Prostate gland (tissue), 2 donors: ENCODE measurements around the gene NT5M. TPM values are rescaled to one million over a fixed set of nuclear protein-coding genes. Genes with fewer than 3 reads are reported as not detected.

Experiments
- DNase-seq: peaks from one replicate; pipeline ENCODE4 v3.0.0-alpha.2; 2019; ENCODE audit warnings: low spot score
- H3K27ac ChIP-seq, 2 donors: fragments of 200-600 bp; sonication (generic); 2 replicates each; pipeline ENCODE4 v1.5.1; 2017 to 2019
- H3K27me3 ChIP-seq: fragments of 200-600 bp; sonication (generic); replicated peaks from 2 replicates; pipeline ENCODE4 v1.5.1; 2019; ENCODE audit not compliant: insufficient read depth
- H3K36me3 ChIP-seq, 2 donors: fragments of 200-600 bp; sonication (generic); 1 replicate in 1 of 2; 2 replicates in 1 of 2; pipeline versions ENCODE4 v1.5.1 to v1.8.1; 2017 to 2019
- H3K4me1 ChIP-seq: fragments of 200-600 bp; sonication (generic); replicated peaks from 2 replicates; pipeline ENCODE4 v1.5.1; 2019
- H3K4me3 ChIP-seq, 2 donors: fragments of 200-600 bp; sonication (generic); 2 replicates each; pipeline ENCODE4 v1.5.1; 2017 to 2019
- H3K9me3 ChIP-seq: fragments of 200-600 bp; sonication (generic); 2 replicates; pipeline ENCODE4 v1.5.1; 2017
- CTCF ChIP-seq, 4 experiments: fragments of 200-600 bp in 2 of 4; fragments of 450-650 bp in 2 of 4; sonication (generic) in 2 of 4; IDR thresholded peaks; 1 replicate in 3 of 4; 2 replicates in 1 of 4; pipeline ENCODE4 v1.5.1; 2016 to 2019; ENCODE audit warnings: antibody characterized with exemption in 4 of 4, mild to moderate bottlenecking in 2 of 4, moderate library complexity in 2 of 4
- POLR2A ChIP-seq: fragments of 450-650 bp; IDR thresholded peaks from one replicate; pipeline ENCODE4 v1.6.1; 2016; ENCODE audit warnings: antibody characterized with exemption, mild to moderate bottlenecking
- POLR2AphosphoS5 ChIP-seq: sonication (generic); formaldehyde crosslinking; IDR thresholded peaks from one replicate; pipeline ENCODE4 v1.6.1; 2017; ENCODE audit warnings: antibody characterized with exemption
- WGBS: methylation state at CpG from one replicate; pipeline ENCODE4 v1.1.5; 2018; 5-methylcytosine and 5-hydroxymethylcytosine counted together
- intact Hi-C: fragments of 100-400 bp; cut with DNase I; formaldehyde crosslinking; loops from one replicate; pipeline ENCODE4 v1.14.2; 2022
- total RNA-seq, 2 donors: library from RNA; depleted of rRNA; stranded (reverse); fragments of >200 nt; gene quantifications; one replicate each; pipeline ENCODE4 v1.1.0, GENCODE V29; 2016

The NT5M gene
- total RNA-seq, 2 donors from 2014 or later: 7.6 to 35.2 TPM

GRCh38 chr17:17279316-17279715 is 23.9 kb upstream of the NT5M start:
- WGBS: 79% methylated on average over 4 of the region's 4 CpGs
- Histone ChIP-seq H3K9me3 (no peaks in the 10 kb centered on the region), H3K4me1 (peaks cover 11% of the 10 kb centered on the region), H3K4me3 (no peak overlapping the region), H3K36me3 (no peaks in the 10 kb centered on the region), H3K27me3 (no peaks in the 10 kb centered on the region), H3K27ac (no peak overlapping the region)
- DNase-seq: no peak
- no peak for TF ChIP-seq CTCF (IDR thresholded peaks at IDR 0.05)
- no peak for TF ChIP-seq POLR2A
- no peak for TF ChIP-seq POLR2AphosphoS5
- intact Hi-C loops: no loop called here

- Histone ChIP-seq H3K27me3 (no peaks in the 10 kb centered on the region), H3K4me1 (peaks cover 7% of the 10 kb centered on the region), H3K9me3 (no peaks in the 10 kb centered on the region), H3K27ac (peak within 1 kb of the TSS; percentile 93 to 98), H3K36me3 (no peaks in the 10 kb centered on the region), H3K4me3 (peak within 1 kb of the TSS; percentile 84 to 98)
- TF ChIP-seq POLR2A (peak; percentile 60), CTCF (IDR thresholded peaks at IDR 0.05) (peak in 1 of 4 experiments; percentile 4), POLR2AphosphoS5 (peak; percentile 82)
- 1% methylated on average over 65 of the region's 80 CpGs for WGBS
- peak; percentile 99 for DNase-seq
- intact Hi-C loops: no loop called here
Observed at GRCh38 chr17:17280613-17281549, 22.3 kb upstream of the NT5M start, which contains the start of gene COPS3. COPS3 (minus strand) TSS chr17:17281246; CDS start chr17:17281186, 60 bp downstream.

- Histone ChIP-seq H3K36me3 (no peaks in the 10 kb centered on the region), H3K4me1 (no peaks in the 10 kb centered on the region), H3K4me3 (no peak overlapping the region), H3K9me3 (no peaks in the 10 kb centered on the region), H3K27ac (no peak overlapping the region), H3K27me3 (no peaks in the 10 kb centered on the region)
- intact Hi-C loops: no loop called here
- no peak for DNase-seq
- WGBS: 77% methylated on average over 5 of the region's 5 CpGs
- TF ChIP-seq POLR2A: no peak
Observed at GRCh38 chr17:17285951-17286350, 17.2 kb upstream of the NT5M start.

GRCh38 chr17:17289086-17289485 is 14.1 kb upstream of the NT5M start:
- DNase-seq: no peak
- Histone ChIP-seq H3K4me1 (no peaks in the 10 kb centered on the region), H3K4me3 (no peak overlapping the region), H3K27me3 (no peaks in the 10 kb centered on the region), H3K9me3 (no peaks in the 10 kb centered on the region), H3K36me3 (no peaks in the 10 kb centered on the region), H3K27ac (no peak overlapping the region)
- intact Hi-C loops: no loop called here
- TF ChIP-seq POLR2AphosphoS5: no peak
- no peak for TF ChIP-seq CTCF (IDR thresholded peaks at IDR 0.05)
- TF ChIP-seq POLR2A: no peak
- 84% methylated on average over 4 of the region's 4 CpGs for WGBS

GRCh38 chr17:17289701-17290100 is 13.5 kb upstream of the NT5M start:
- no peak overlapping the region for H3K27ac ChIP-seq
- no peaks in the 10 kb centered on the region for H3K27me3 ChIP-seq
- no peak overlapping the region for H3K4me3 ChIP-seq
- H3K4me1 ChIP-seq: no peaks in the 10 kb centered on the region
- no peaks in the 10 kb centered on the region for H3K9me3 ChIP-seq
- DNase-seq: no peak
- 85% methylated on average over 7 of the region's 7 CpGs for WGBS
- H3K36me3 ChIP-seq: no peaks in the 10 kb centered on the region
- TF ChIP-seq CTCF (IDR thresholded peaks at IDR 0.05) (no peak), POLR2AphosphoS5 (no peak), POLR2A (no peak)
- intact Hi-C loops: no loop called here
